HepG2 (cell line): ENCODE data around the gene TP53TG5. TPM values are rescaled to one million over a fixed set of nuclear protein-coding genes. Genes with fewer than 3 reads are reported as not detected.

Experiments
- HOXA3 ChIP-seq: sonication (generic); formaldehyde crosslinking; IDR thresholded peaks from 2 replicates; pipeline ENCODE4 v1.5.0; 2020; ENCODE audit warnings: missing genetic modification reagents
- MAF1 ChIP-seq: sonication (generic); formaldehyde crosslinking; IDR thresholded peaks from 2 replicates; pipeline ENCODE4 v1.5.0; 2020; ENCODE audit warnings: missing genetic modification reagents, borderline replicate concordance
- MAFG ChIP-seq: sonication (generic); formaldehyde crosslinking; IDR thresholded peaks from 2 replicates; pipeline ENCODE4 v1.5.1; 2020; ENCODE audit warnings: mild to moderate bottlenecking, missing genetic modification reagents
- MAZ ChIP-seq, 2 experiments: sonication (generic) in 1 of 2; formaldehyde crosslinking in 1 of 2; IDR thresholded peaks; 2 replicates each; pipeline versions ENCODE4 v1.5.0 to v1.6.1; 2012 to 2020; ENCODE audit warnings: low read depth in 2 of 2, mild to moderate bottlenecking in 2 of 2, borderline replicate concordance in 1 of 2, improper control_type of control experiment in 1 of 2, low read length in 1 of 2, missing genetic modification reagents in 1 of 2, moderate library complexity in 1 of 2
- MLXIP ChIP-seq: sonication (generic); formaldehyde crosslinking; IDR thresholded peaks from 2 replicates; pipeline ENCODE4 v1.9.0; 2021; ENCODE audit warnings: missing genetic modification reagents, borderline replicate concordance
- POLR2AphosphoS5 ChIP-seq: IDR thresholded peaks from 2 replicates; pipeline ENCODE4 v1.6.1; 2012; ENCODE audit warnings: low read depth, low read length
- RARG ChIP-seq: sonication (generic); formaldehyde crosslinking; IDR thresholded peaks from 2 replicates; pipeline ENCODE4 v1.4.0; 2020; ENCODE audit warnings: low read depth, mild to moderate bottlenecking, missing genetic modification reagents
- SMARCC2 ChIP-seq: fragments of 450-650 bp; IDR thresholded peaks from 2 replicates; pipeline ENCODE4 v1.6.1; 2017; ENCODE audit warnings: antibody characterized with exemption, mild to moderate bottlenecking
- TBP ChIP-seq: sonication (generic); formaldehyde crosslinking; IDR thresholded peaks from 2 replicates; pipeline ENCODE4 v1.5.0; 2020; ENCODE audit warnings: missing genetic modification reagents
- TFDP2 ChIP-seq: sonication (generic); formaldehyde crosslinking; IDR thresholded peaks from 2 replicates; pipeline ENCODE4 v1.4.0; 2020; ENCODE audit warnings: missing genetic modification reagents
- U2AF1 ChIP-seq: fragments of 200-400 bp; formaldehyde crosslinking; optimal IDR thresholded peaks from 2 replicates; pipeline ENCODE3; 2017; ENCODE audit warnings: mild to moderate bottlenecking, low read depth, low read length
- ZFP36L2 ChIP-seq: sonication (generic); formaldehyde crosslinking; IDR thresholded peaks from 2 replicates; pipeline ENCODE4 v1.4.0; 2020; ENCODE audit warnings: missing genetic modification reagents
- ZFP37 ChIP-seq: sonication (generic); formaldehyde crosslinking; IDR thresholded peaks from 2 replicates; pipeline ENCODE4 v1.4.0; 2020; ENCODE audit warnings: missing genetic modification reagents, borderline replicate concordance
- ZNF10 ChIP-seq: sonication (generic); formaldehyde crosslinking; IDR thresholded peaks from 2 replicates; pipeline ENCODE4 v1.4.0; 2020; ENCODE audit warnings: mild to moderate bottlenecking, low read depth, missing genetic modification reagents, borderline replicate concordance
- ZNF160 ChIP-seq: sonication (generic); formaldehyde crosslinking; IDR thresholded peaks from 2 replicates; pipeline ENCODE4 v1.8.0; 2022; ENCODE audit warnings: mild to moderate bottlenecking, inconsistent platforms, missing genetic modification reagents
- ZNF281 ChIP-seq: sonication (generic); formaldehyde crosslinking; IDR thresholded peaks from 2 replicates; pipeline ENCODE4 v1.4.0; 2020; ENCODE audit warnings: missing genetic modification reagents, borderline replicate concordance
- ZNF550 ChIP-seq: sonication (generic); formaldehyde crosslinking; IDR thresholded peaks from 2 replicates; pipeline ENCODE4 v1.4.0; 2020; ENCODE audit warnings: mild to moderate bottlenecking, missing genetic modification reagents, borderline replicate concordance
- ZNF597 ChIP-seq: sonication (generic); formaldehyde crosslinking; IDR thresholded peaks from 2 replicates; pipeline ENCODE4 v1.5.0; 2020; ENCODE audit warnings: missing genetic modification reagents
- ZNF614 ChIP-seq: IDR thresholded peaks from 2 replicates; pipeline ENCODE4 v1.6.1; 2018; ENCODE audit warnings: missing biosample characterization, missing genetic modification reagents, inconsistent platforms, borderline replicate concordance
- polyA plus RNA-seq, 8 experiments: library from polyadenylated mRNA; depleted of rRNA in 3 of 8; stranded (reverse) in 7 of 8; unstranded in 1 of 8; fragments of >200 nt; fragmentation: Illumina TruSeq in 4 of 8; extraction: Trizol in 4 of 8; gene quantifications; 2 replicates each; pipeline versions ENCODE4 v1.2.1 to v1.2.3, GENCODE V29; 2011 to 2016; ENCODE audit warnings: low read depth in 4 of 8, missing spikeins in 1 of 8, mixed read lengths in 1 of 8; ENCODE audit not compliant: insufficient read depth in 1 of 8
- total RNA-seq, 5 experiments: library from RNA; depleted of rRNA; stranded (reverse); fragments of >200 nt; fragmentation: Illumina TruSeq; extraction: Trizol; gene quantifications; 2 replicates each; pipeline ENCODE4 v1.2.3, GENCODE V29; 2016; ENCODE audit warnings: low read depth in 1 of 5

The TP53TG5 gene
- total and polyA plus RNA-seq, 2 of the 13 experiments (the other 11 are each of a cell fraction or from before 2014, with no cell fraction given) = 0.11 TPM; not detected in 1

GRCh38 chr20:45406260-45407066 is 28.3 kb upstream of the TP53TG5 start (continued):
- TF ChIP-seq POLR2AphosphoS5 (peak; percentile 14; the same call in 1 of the 2 replicates), ZNF614 (CRISPR knock-in tag) (no peak), SMARCC2 (no peak), TFDP2 (CRISPR knock-in tag) (peak; percentile 54; the same call in 1 of the 2 replicates), ZFP37 (CRISPR knock-in tag) (no peak), ZNF597 (CRISPR knock-in tag) (no peak), MAF1 (CRISPR knock-in tag) (no peak), ZNF10 (CRISPR knock-in tag) (no peak), U2AF1 (peak; percentile 34), ZNF550 (peak; percentile 37; the same call in 1 of the 2 replicates), RARG (CRISPR knock-in tag) (no peak), ZFP36L2 (CRISPR knock-in tag) (no peak), MAZ (IDR thresholded peaks at IDR 0.05; ENCODE audit: borderline replicate concordance, low read depth, low read length) (no peak; the same call in 1 of the 2 replicates), MAZ (CRISPR knock-in tag; IDR thresholded peaks at IDR 0.05; ENCODE audit: low read depth) (peak; percentile 72), HOXA3 (CRISPR knock-in tag) (peak; percentile 54; the same call in 1 of the 2 replicates), ZNF281 (CRISPR knock-in tag) (peak; percentile 97), TBP (no peak), ZNF160 (CRISPR knock-in tag) (no peak), MLXIP (no peak), MAFG (CRISPR knock-in tag) (no peak)
